GM12874 (cell line): ENCODE data around the gene MAGEA9B.
"Not testable (repeated sequence)": the region's sequence is repeated elsewhere in the genome, so short reads cannot be mapped to it uniquely, and the experiment has no call there.

Source experiments
- TF ChIP-seq, protein P1 (sequence below): IDR thresholded peaks from 2 replicates; pipeline ENCODE4 v1.5.1; 2011; ENCODE audit warnings: low read depth, mild to moderate bottlenecking, control low read depth, low read length, moderate library complexity; ENCODE audit not compliant: insufficient read depth

MAGEA9B gene

GRCh38 chrX:149628280-149628679 is 41.0 kb upstream of the MAGEA9B start:
- TF ChIP-seq, protein P1, sequence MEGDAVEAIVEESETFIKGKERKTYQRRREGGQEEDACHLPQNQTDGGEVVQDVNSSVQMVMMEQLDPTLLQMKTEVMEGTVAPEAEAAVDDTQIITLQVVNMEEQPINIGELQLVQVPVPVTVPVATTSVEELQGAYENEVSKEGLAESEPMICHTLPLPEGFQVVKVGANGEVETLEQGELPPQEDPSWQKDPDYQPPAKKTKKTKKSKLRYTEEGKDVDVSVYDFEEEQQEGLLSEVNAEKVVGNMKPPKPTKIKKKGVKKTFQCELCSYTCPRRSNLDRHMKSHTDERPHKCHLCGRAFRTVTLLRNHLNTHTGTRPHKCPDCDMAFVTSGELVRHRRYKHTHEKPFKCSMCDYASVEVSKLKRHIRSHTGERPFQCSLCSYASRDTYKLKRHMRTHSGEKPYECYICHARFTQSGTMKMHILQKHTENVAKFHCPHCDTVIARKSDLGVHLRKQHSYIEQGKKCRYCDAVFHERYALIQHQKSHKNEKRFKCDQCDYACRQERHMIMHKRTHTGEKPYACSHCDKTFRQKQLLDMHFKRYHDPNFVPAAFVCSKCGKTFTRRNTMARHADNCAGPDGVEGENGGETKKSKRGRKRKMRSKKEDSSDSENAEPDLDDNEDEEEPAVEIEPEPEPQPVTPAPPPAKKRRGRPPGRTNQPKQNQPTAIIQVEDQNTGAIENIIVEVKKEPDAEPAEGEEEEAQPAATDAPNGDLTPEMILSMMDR = no peak

DNA sequence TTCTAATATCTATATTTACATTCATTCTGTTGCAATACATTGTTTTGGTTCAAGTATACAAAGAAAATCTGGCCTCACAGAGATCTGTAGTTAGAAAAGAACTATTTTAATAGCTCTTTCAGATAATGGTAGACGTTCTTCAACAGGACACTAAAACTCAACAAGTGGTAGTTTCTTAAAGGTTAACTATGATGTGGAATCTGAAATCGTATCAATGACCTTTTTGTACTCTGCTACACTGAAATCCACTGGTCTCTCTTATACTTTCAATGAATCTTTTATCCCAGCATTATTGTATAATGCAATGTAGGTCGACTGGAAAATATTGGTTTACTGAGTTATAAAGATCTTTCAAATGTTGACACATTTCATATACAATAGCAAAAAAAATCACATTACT is 31.6 kb upstream of the MAGEA9B start:
- TF ChIP-seq, protein P1 = no peak

- TF ChIP-seq, protein P1 = no peak
Measured at GRCh38 chrX:149611623-149612175, 24.4 kb upstream of the MAGEA9B start.

DNA sequence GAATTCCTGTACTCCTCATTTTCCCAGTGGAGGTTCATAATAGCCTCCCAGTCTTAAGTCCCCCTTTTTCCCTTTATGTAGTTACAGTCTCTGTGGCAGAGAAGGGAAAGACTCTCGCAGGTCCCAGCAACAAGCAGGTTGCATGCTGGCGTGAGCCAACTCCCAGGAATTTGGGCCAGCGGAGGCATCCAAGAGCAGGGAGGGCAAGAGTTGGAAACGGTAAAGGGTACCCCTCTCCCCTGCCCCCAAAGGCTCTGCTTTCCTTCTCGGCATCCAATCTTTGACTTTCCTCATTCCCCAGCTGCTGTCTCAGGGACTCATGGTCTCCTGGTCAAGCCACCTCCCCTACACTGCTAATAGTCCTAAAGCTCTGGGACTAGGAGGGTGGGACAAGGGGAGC is 23.3 kb upstream of the MAGEA9B start:
- TF ChIP-seq, protein P1 = no peak

DNA sequence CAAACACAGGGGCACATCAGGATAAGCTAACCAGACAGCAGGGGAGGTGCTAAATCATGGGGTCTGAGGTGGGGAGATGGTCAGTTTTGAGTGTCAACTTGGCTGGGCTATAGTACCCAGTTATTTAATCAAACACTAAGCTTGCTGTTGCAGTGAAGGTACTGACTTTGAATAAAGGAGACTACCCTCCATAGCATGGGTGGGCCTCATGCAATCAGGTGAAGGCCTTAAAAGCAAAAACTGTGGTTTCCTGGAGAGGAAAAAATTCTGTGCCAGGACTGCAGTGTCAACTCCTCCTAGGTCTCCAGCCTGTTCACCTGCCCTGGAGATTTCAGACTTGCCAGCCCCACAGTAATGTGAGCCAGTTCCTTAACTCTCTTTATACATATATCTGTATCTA is 20.4 kb upstream of the MAGEA9B start:
- TF ChIP-seq, protein P1 = no peak

- TF ChIP-seq, protein P1 = not testable (repeated sequence)
Measured at GRCh38 chrX:149595214-149595613, 8.0 kb upstream of the MAGEA9B start, which contains the start of gene HSFX2. TSS of gene HSFX2 (minus strand) at chrX:149595314. CDS start at chrX:149594700, 614 bp downstream.

GRCh38 chrX:149572743-149573142 is 14.5 kb downstream of the MAGEA9B start:
- TF ChIP-seq, protein P1 = no peak

DNA sequence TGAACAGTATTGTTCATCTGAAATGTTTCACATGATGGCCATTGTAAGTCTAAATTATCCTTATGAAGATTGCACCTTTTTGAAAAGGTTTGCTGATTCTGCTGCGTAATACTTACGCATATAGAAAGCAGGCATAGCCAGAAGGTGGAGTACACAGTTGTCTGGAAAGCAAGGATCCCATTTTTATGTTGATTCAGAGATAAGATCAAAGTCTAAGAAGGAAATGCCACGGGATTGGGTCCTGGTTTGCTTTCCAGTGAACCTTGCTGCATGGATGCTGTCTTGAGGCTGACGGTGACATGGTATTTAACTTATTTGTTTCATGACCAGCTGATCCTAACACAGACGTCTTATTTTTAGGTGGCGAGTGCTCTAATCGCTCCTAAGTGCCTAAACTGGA is 15.5 kb downstream of the MAGEA9B start:
- TF ChIP-seq, protein P1 = no peak
